SK-N-SH (cell line): Measurements from ENCODE around the gene AXIN1.

Source experiments
- CHD2 ChIP-seq: fragments of 150-350 bp; IDR thresholded peaks from 2 replicates; pipeline ENCODE4 v1.6.1; 2018; ENCODE audit warnings: low read length; ENCODE audit not compliant: partially characterized antibody
- CTCF ChIP-seq: fragments of 200-600 bp; sonication (generic); IDR thresholded peaks from 2 replicates; pipeline ENCODE4 v1.6.1; 2017; ENCODE audit warnings: antibody characterized with exemption, mild to moderate bottlenecking, moderate library complexity
- FOSL2 ChIP-seq: IDR thresholded peaks from 2 replicates; pipeline ENCODE4 v1.4.0; 2012; ENCODE audit warnings: low read depth, mild to moderate bottlenecking, moderate library complexity, borderline replicate concordance
- NFIC ChIP-seq: IDR thresholded peaks from 2 replicates; pipeline ENCODE4 v1.4.0; 2012; ENCODE audit warnings: borderline replicate concordance
- POLR2AphosphoS5 ChIP-seq: IDR thresholded peaks from 2 replicates; pipeline ENCODE4 v1.6.1; 2012; ENCODE audit warnings: low read depth, low read length
- RAD21 ChIP-seq: IDR thresholded peaks from 2 replicates; pipeline ENCODE4 v1.6.1; 2012; ENCODE audit warnings: mild to moderate bottlenecking, low read length

DNA sequence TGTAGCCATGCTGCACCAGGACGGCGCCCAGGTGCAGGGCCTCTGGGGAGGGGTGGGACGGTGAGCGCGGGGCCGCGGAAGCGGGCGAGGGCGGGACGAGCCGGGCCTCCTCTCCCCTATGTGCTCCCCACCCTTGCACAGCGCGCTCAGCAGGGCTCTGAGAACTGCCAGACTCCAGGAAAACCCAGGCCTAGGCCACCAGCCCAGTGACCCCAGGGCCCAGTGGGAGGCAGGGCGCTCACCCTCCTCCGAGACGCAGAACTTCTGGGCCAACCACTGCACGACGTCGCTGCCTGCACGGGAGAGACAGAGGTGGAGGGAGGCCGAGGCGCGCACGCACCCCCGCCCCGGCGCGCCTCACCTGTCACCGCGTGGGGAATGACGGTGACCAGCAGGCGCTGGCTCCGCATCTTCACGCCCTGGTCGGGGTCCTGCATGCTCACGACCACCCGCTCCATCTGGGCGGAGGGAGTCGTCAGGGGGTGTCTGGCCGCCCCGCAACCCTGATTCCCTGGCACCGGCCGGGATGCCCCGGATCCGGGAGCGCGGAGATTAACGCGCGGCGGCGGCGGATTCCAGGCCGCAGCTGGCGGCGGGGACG is 77.4 kb downstream of the AXIN1 start:
- TF ChIP-seq CHD2 (no peak), CTCF (no peak), FOSL2 (no peak), NFIC (no peak), POLR2AphosphoS5 (no peak), RAD21 (no peak)
